Panc1 (cell line): ENCODE measurements around the gene NEK2. TPM values are rescaled to one million over a fixed set of nuclear protein-coding genes. Genes with fewer than 3 reads are reported as not detected.

Experiments used
- total RNA-seq: library from RNA; stranded (reverse); gene quantifications from one replicate; pipeline ENCODE4 v1.2.1, GENCODE V29; 2021; ENCODE audit not compliant: unreplicated experiment

NEK2 gene
- total RNA-seq, 1 experiment from 2014 or later, result 34.4 TPM

Other genes starting within 250 kb of the NEK2 start
- gene RD3, start 183.5 kb downstream of the NEK2 start, total RNA-seq, result not detected
- gene SLC30A1, start 96.5 kb downstream of the NEK2 start, total RNA-seq, result 34.5 TPM
- gene LPGAT1, start 155.1 kb upstream of the NEK2 start, total RNA-seq, result 85.4 TPM